Fibroblast of the aortic adventitia (primary cell): ENCODE results near the gene EIF4B. TPM values are rescaled to one million over a fixed set of nuclear protein-coding genes. Genes with fewer than 3 reads are reported as not detected.
"Not testable (repeated sequence)": the region's sequence is repeated elsewhere in the genome, so short reads cannot be mapped to it uniquely, and the experiment has no call there.

Experiments
- DNase-seq: peaks from one replicate; pipeline ENCODE4 v3.0.0-alpha.2; 2010; ENCODE audit warnings: low read depth
- H3K4me3 ChIP-seq: 2 replicates; pipeline ENCODE4 v1.5.1; 2011; ENCODE audit warnings: low read depth, mild to moderate bottlenecking, control low read depth, low read length, moderate library complexity
- total RNA-seq: library from RNA; depleted of rRNA; stranded (reverse); fragments of >200 nt; gene quantifications from 2 replicates; pipeline ENCODE4 v1.2.3, GENCODE V29; 2012; ENCODE audit warnings: low replicate concordance
- TF ChIP-seq, protein P1 (sequence below): IDR thresholded peaks from 2 replicates; pipeline ENCODE4 v1.5.1; 2011; ENCODE audit warnings: mild to moderate bottlenecking, low read length, control low read depth, inconsistent platforms; ENCODE audit not compliant: insufficient read depth

The EIF4B gene
- total RNA-seq, 1 donor, result 1,016 TPM

DNA sequence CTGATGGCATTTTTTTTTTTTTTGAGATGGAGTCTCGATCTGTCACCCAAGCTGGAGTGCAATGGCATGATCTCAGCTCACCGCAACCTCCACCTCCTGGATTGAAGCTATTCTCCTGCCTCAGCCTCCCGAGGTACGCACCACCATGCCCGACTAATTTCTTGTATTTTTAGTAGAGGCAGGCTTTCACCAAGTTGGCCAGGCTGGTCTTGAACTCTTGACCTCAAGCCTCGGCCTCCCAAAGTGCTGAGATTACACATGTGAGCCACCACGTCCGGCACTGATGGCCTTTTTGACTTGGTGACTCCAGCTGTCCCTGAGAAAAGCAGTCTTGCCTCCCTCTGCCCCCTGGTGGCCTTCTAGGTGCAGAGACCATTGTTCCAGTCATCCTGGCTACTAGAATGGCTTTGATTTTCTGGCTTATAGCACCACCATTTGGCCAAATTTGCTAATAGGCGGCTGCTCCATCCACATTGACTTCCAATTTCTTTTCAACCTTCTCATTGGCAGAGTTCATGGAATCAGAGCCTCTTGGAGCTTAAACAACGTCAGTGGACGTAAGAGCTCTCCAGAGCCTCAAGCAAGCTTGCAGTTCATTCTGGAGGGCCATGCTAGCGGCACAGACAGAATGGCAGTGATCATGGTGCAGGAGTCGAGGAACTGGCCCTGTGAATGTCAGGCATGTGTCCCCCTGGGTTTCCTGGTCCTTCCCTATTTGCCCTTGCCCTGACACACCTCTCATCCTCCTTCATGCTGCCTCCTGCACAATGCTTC lies 25.4 kb upstream of the EIF4B start:
- H3K4me3 ChIP-seq, result no peak overlapping the region
- peak; percentile 94 for DNase-seq
- TF ChIP-seq, protein P1, sequence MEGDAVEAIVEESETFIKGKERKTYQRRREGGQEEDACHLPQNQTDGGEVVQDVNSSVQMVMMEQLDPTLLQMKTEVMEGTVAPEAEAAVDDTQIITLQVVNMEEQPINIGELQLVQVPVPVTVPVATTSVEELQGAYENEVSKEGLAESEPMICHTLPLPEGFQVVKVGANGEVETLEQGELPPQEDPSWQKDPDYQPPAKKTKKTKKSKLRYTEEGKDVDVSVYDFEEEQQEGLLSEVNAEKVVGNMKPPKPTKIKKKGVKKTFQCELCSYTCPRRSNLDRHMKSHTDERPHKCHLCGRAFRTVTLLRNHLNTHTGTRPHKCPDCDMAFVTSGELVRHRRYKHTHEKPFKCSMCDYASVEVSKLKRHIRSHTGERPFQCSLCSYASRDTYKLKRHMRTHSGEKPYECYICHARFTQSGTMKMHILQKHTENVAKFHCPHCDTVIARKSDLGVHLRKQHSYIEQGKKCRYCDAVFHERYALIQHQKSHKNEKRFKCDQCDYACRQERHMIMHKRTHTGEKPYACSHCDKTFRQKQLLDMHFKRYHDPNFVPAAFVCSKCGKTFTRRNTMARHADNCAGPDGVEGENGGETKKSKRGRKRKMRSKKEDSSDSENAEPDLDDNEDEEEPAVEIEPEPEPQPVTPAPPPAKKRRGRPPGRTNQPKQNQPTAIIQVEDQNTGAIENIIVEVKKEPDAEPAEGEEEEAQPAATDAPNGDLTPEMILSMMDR, result peak; percentile 92

DNA sequence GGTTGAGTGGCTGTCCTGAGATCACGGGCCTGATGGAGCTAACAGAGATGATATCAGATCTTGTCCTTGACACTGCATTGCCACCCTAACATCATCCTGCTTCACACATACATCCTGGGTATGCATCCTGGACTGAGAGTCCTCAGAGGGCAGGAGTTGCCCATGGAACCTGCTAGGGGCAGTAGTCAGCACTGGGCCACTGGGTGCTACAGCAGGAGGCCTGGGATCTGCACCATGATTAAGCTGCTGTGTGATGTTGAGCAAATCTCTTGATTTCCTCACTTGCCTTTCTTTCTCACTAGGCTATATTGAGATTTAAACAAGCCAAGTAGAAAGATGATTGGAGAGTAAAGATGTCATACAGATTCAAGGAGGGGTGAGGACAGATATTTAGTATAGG lies 22.1 kb upstream of the EIF4B start:
- H3K4me3 ChIP-seq, result no peak overlapping the region
- TF ChIP-seq, protein P1, result no peak
- DNase-seq, result no peak

DNA sequence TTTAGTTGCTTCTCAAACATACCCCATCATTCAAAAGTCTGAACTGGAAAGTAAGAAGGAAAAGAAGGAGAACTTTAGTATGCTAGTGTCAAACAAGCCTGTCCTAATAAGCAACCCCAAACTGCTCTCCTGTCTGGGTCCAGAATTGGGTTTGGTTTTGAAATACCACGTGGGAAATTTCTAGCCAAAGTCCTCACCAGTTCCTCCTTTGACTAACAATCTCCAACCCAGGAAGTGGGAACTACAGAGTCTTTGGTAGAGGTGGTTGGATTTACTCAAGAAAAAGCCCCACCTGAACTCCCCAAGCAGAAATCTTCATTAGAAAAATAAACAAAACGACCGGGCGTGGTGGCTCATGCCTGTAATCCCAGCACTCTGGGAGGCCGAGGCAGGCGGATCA lies 17.4 kb upstream of the EIF4B start:
- DNase-seq, result no peak
- TF ChIP-seq, protein P1, result no peak

DNA sequence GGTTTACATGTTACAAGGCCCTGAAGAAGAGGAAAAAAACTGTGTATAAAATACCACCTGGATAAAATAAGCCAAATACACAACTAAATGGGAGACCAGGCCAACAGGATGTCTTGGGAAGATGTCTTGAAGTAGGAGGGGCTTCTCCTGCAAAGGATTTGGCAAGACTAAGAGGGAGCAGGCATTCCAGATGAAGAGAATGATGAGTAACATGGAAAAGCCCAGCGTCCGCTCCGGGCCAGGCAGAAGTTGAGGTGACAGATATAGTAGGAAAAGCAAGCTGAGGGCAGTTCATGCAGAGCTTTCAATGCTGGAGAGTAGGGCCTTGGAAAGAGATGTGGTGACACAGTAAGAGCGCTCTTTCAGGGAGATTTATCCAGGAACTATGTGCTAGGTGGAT lies 16.1 kb upstream of the EIF4B start:
- TF ChIP-seq, protein P1, result no peak
- DNase-seq, result no peak

More for the DNA sequence above, 17.4 kb upstream of the EIF4B start:
- H3K4me3 ChIP-seq, result no peak overlapping the region

DNA sequence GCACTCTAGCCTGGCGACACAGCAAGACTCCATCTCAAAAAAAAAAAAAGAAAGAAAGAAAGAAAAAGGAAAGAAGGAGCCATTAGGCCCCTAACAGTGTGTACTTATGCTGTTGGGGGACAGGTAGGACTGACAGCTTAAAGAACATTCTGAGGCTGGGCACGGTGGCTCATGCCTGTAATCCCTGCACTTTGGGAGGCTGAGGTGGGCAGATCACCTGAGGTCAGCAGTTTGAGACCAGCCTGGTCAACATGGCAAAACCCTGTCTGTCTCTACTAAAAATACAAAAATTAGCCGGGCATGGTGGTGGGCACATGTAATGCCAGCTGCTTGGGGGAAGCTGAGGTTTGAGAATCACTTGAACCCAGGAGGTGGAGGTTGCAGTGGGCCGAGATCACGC lies 14.0 kb upstream of the EIF4B start:
- not testable (repeated sequence) for H3K4me3 ChIP-seq, DNase-seq

More for the DNA sequence above, 16.1 kb upstream of the EIF4B start:
- no peak overlapping the region for H3K4me3 ChIP-seq

DNA sequence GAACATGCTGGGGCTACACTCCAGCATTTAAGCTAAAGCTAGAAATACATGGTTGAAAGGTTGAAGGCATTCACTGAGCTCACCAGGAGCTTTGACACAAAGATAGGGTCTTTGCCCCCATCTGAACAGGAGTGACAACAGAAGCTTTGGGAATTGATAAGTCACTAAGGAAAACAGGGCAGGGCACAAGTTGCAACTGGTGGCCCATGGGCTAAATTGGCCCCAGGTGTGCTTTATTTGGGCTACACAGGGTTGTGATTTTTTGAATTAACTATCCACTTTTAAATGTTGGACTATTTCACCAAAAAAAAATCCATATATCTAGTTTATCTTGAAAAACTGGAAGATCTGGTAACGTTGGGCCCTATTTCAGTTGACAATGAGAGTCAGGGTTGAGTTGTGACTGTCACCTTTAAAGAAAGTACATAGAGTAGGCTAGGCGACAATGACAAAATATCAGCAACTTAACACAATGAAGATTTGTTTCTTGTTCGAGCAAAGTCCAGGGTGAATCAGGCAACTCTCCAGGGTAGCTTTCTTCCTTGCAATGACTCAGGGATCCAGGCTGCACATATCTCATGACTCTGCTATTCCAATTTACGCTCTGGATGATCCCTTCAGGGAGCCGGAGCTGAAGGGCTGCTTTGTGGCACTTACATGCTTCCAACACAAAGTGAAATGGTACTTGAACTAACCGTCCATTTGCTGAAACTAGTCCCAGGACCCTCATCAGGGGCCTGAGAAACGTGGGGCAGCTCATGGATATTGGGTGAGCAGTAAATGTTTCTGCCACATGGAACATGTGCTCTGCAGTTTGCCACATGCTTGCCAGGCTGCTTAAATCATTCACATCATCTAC lies 13.3 kb upstream of the EIF4B start:
- DNase-seq, result peak; percentile 44
- no peak overlapping the region for H3K4me3 ChIP-seq
- TF ChIP-seq, protein P1, result no peak

DNA sequence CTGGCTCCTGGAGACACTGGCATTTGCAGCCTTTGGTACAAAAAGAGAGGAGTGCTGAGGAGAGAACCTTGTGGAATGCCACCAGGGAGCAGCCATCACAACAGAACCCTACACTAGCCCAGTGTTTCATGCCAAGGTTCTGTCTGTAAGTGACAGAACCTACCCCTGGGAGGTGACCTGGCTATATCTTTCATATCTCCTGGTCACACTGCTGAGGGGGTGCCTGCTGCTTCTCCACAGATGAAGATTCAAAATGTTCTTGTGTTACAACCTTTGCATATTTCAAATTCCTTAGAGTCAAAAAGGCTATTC lies 12.7 kb upstream of the EIF4B start:
- DNase-seq, result no peak
- TF ChIP-seq, protein P1, result no peak
- no peak overlapping the region for H3K4me3 ChIP-seq
